ENCODE results near the gene TOPBP1. TPM values are rescaled to one million over a fixed set of nuclear protein-coding genes. Genes with fewer than 3 reads are reported as not detected.

Gene TOPBP1
- total RNA-seq, 1 experiment from 2014 or later, result 51.5 TPM

- Histone ChIP-seq H4K8ac (replicated peaks; ENCODE audit: insufficient read length, low read depth, low read length) (no peak overlapping the region), H3K79me1 (ENCODE audit: insufficient read depth, low read depth, low read length, poor library complexity, severe bottlenecking) (no peaks in the 10 kb centered on the region), H3K4me1 (ENCODE audit: insufficient read depth, low read length) (peaks cover 3% of the 10 kb centered on the region; the same call in 1 of the 2 replicates), H3K27ac (ENCODE audit: insufficient read length, low read depth, low read length) (no peak overlapping the region), H3K79me2 (ENCODE audit: insufficient read depth, low read length) (no peaks in the 10 kb centered on the region), H3K4me2 (ENCODE audit: insufficient read depth, insufficient read length, low read length) (no peak overlapping the region), H4K20me1 (ENCODE audit: control insufficient read depth, insufficient read depth, insufficient read length) (no peaks in the 10 kb centered on the region), H3K14ac (ENCODE audit: insufficient read depth, low read length) (no peak overlapping the region), H2AFZ (ENCODE audit: low read length) (no peak overlapping the region), H4K5ac (ENCODE audit: insufficient read length, low read depth, low read length) (no peak overlapping the region), H3K18ac (ENCODE audit: insufficient read length, low read depth, low read length) (no peak overlapping the region), H2BK20ac (ENCODE audit: low read depth, low read length, poor library complexity, severe bottlenecking) (no peak overlapping the region), H3K4ac (ENCODE audit: low read depth, low read length) (no peak overlapping the region), H2BK12ac (ENCODE audit: insufficient read length, low read depth, low read length) (no peak overlapping the region), H4K91ac (ENCODE audit: insufficient read length, low read depth, low read length) (no peak overlapping the region), H3K9me3 (ENCODE audit: control insufficient read depth, low read depth, low read length) (no peaks in the 10 kb centered on the region), H2AK5ac (ENCODE audit: insufficient read length, low read length) (no peak overlapping the region), H2BK15ac (ENCODE audit: low read depth, low read length) (no peak overlapping the region), H3K56ac (ENCODE audit: insufficient read length, low read depth, low read length) (no peak overlapping the region), H3K9ac (ENCODE audit: extremely low read depth, insufficient read length, low read length) (no peak overlapping the region), H2BK5ac (ENCODE audit: insufficient read length, low read length) (no peak overlapping the region), H3K23me2 (ENCODE audit: insufficient read length, low read depth, low read length, poor library complexity, severe bottlenecking) (peaks cover 6% of the 10 kb centered on the region), H2BK120ac (ENCODE audit: low read depth, low read length, poor library complexity, severe bottlenecking) (no peak overlapping the region), H3T11ph (ENCODE audit: low read length) (no peak overlapping the region), H3K23ac (ENCODE audit: insufficient read length, low read depth, low read length) (no peak overlapping the region), H3K27me3 (ENCODE audit: insufficient read depth, low read length) (peaks cover 12% of the 10 kb centered on the region; the same call in 1 of the 2 replicates)
- H3K27ac Mint-ChIP-seq, result no peak overlapping the region; a peak in 1 of 7 replicates
- H3K4me3 Mint-ChIP-seq, result no peak overlapping the region
- TF ChIP-seq CTCF (conservative IDR thresholded peaks at IDR 0.05), result no peak
- H3K36me3 Mint-ChIP-seq (ENCODE audit: insufficient read depth in 1 of 3, low read depth in 3 of 3), result no peaks in the 10 kb centered on the region
- peaks cover 12 to 13% of the 10 kb centered on the region in 2 experiments for H3K4me1 Mint-ChIP-seq
- peaks cover 52% of the 10 kb centered on the region for H3K27me3 Mint-ChIP-seq (ENCODE audit: low read depth)
- H3K9me3 Mint-ChIP-seq, result peaks cover 9 to 20% of the 10 kb centered on the region in 2 experiments
- WGBS (ENCODE audit: extremely low coverage, insufficient read length, low lambda C conversion rate), result no CpG with 5 or more reads among the region's 11 CpGs
- DNase-seq, result no peak
Observed at GRCh38 chr3:133676336-133677118, 14.8 kb upstream of the TOPBP1 start.

Data from H9 (cell line).